NCI-H460 (cell line): ENCODE results near the gene VWA3B. TPM values are rescaled to one million over a fixed set of nuclear protein-coding genes. Genes with fewer than 3 reads are reported as not detected.
"Not testable (repeated sequence)": the region's sequence is repeated elsewhere in the genome, so short reads cannot be mapped to it uniquely, and the experiment has no call there.

ENCODE experiments used
- DNase-seq: peaks from one replicate; pipeline ENCODE4 v3.0.0-alpha.2; 2016; ENCODE audit warnings: low read depth; ENCODE audit errors: extremely low read depth
- total RNA-seq: library from RNA; depleted of rRNA; stranded (reverse); fragments of >200 nt; shearing (Covaris generic); gene quantifications from 2 replicates; pipeline ENCODE4 v1.2.3, GENCODE V29; 2014

VWA3B gene
- total RNA-seq, 1 experiment from 2014 or later: not detected

DNA sequence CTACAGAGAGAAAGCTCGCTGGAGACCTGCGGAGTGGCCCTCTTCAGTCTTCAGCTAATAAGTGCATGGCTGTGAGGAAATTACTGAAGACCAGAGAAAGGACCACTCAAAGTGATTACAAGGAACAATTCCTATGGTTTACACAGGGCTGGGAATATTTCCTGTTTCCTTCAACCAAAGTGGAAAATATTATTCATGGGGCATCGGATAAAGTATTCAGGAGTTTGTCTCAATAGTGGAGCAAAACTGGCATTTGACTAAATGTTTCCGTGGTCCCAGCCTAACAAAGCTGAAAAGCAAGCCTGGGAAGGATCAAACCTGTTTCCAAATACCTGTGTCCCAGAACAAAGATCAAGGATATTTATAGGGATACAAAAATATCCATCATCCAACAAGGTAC lies 227.3 kb downstream of the VWA3B start:
- no peak for DNase-seq

DNA sequence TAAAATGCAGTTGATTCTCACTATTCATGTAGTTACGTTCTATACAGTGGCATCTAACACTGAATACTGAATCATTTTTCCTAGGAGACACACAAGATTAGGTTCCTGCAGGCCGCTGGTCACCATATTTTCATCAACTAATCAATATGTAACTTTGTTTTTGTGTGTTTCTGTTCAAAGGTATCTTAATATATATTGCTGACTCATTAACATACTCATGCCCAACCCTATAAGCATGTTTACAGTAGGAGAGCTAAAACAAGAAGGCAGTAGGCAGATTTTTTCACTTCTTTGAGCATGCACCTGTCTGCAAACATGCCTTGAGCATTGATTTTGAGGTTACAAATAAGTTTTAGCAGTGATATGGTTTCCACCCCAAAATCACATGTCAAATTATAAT lies 229.0 kb downstream of the VWA3B start:
- DNase-seq: no peak

DNA sequence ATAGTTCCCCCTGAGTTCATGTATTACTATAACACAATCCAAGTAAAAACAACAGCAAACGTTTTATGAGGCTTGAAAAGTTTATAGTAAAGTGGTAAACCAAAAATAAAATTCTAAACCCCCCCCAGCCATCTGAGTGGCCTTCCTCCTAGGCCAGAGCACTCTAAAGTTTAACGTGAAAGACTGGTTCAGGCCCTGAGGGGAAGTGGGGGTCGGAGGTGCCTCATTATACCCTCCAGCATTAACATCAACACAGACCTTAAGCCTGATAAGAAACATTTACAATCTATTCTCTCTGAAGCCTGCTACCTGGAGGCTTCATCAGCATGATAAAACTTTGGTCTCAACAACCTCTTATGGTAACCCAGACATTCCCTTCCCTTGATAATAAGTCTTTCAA lies 230.2 kb downstream of the VWA3B start:
- no peak for DNase-seq

DNA sequence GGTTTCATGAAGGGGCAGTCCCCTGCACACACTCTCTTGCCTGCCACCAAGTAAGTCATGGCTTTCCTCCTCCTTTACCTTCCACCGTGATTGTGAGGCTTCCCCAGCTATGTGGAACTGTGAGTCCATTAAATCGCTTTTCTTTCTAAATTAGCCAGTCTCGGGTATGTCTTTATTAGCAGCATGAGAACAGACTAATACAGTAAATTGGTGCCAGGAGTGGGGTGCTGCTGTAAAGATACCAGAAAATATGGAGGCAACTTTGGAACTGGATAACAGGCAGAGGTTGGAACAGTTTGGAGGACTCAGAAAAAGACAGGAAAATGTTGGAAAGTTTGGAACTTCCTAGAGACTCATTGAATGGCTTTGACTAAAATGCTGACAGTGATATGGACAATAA lies 233.2 kb downstream of the VWA3B start:
- DNase-seq: not testable (repeated sequence)

DNA sequence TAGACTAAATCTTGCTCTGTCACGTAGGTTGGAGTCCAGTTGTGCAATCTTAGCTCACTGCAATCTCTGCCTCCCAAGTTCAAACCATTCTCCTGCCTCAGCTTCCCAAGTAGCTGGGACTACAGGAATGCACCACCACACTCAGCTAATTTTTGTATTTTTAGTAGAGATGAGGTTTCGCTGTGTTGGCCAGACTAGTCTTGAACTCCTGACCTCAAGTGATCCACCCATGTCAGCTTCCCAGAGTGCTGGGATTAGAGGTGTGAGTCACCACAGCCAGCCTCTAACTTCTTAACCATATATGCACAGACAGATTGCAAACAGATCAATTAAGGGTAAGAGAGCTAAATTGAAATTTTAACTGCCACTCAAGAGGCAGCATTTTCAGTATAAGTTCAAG lies 237.2 kb downstream of the VWA3B start:
- DNase-seq: no peak

DNA sequence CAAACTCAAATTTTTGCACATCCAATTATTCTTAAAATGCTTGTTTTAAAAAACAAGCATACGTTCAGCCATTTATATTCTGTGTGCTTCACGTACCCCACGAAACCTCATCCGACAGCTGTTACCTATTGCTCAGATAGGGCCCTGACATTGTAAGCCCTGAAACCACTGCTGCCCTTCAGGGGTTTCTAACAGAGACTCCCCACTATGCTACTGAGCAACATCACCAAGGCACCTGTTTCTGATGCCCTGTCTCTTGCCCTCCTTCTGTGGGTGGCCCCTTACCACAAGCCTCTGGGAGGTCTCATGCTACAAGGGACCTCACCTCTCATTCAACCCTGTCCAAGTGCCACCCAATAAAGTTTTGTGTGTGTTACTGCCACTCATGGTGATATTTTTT lies 240.8 kb downstream of the VWA3B start:
- DNase-seq: no peak

DNA sequence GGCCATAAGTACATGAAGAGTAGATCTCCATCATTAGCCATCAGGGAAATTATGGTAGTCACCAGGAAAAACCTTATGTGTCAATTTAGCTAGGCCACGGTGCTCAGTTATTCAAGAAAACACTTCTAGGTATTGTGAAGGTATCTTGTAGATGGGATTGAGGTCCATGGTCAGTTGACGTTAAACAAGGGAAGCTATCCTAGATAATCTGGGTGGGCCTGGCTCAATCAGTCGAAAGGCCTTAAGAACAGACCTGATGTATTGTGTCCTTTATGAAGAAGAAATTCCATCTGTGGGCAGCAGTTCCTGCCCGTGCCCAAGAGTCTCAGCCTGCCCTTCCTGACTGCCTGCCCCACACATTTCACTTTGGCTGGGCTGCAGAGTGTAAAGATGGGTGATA lies 242.6 kb downstream of the VWA3B start:
- DNase-seq: no peak

DNA sequence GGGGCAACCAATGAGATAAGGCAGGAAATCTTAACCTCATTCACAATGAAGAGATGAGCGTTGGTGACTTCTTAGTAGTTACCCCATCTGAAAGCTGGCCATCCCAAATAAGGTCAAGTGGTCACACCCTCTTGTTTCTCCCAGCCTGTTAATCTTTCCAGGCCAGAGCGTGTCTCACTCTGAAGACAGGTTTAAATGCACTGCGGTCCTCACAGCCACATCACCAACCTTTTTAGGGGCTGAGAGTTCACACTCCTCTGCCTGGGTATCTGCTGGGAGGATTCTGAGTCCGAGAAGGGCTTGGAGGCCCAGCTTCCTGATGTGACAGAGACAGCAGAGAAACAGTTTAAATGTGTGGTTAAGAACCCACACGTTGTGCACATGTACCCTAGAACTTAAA lies 246.0 kb downstream of the VWA3B start:
- no peak for DNase-seq

DNA sequence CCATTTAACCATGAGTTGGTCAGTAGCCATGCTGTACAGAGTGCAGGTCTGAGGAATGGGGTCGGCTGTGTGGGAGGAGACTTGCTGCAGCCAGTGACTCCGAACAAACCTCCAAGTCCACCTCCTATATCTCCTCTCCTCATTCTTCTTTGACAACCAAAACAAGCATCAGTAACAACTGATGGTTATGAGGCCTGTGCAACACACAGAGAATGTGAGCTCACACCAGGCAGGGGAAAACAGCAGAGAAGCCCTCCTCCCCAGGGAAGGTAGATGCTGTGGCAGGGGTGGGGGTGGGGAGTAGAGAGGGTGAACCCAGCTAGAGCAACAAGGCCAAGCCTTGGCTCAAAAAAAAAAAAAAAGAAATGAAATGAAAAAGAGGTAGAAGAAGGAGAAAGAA lies 247.0 kb downstream of the VWA3B start:
- DNase-seq: no peak

DNA sequence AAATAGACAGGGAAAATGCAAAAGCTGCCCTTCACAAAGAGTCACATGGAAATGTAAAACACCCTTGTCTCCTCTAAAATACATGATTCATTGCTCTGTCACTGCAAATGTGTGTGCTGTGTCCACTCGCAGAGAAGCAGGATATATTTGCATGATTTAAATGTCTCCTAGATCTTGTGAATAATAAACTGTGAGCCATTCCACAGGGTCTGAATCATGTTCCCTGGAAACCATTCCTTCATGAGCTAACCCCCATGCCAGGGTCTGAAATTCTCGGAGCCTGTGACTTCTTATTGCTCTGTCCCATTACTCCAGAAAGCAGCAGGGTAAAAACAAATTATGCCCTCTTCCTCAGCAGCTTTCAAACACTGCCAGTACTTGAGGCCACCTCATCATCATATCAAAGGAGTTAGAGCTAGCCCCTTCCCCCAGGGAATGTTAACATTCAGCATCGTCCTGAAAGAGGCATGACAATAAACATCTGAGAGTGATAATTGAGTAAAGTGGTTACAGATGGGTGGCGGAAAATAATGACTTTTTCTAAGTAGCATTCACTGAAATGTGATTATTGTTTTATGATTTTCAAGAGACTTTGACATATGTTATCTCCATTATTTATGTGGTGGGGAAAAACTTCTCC lies 247.6 kb downstream of the VWA3B start:
- DNase-seq: peak; percentile 8

DNA sequence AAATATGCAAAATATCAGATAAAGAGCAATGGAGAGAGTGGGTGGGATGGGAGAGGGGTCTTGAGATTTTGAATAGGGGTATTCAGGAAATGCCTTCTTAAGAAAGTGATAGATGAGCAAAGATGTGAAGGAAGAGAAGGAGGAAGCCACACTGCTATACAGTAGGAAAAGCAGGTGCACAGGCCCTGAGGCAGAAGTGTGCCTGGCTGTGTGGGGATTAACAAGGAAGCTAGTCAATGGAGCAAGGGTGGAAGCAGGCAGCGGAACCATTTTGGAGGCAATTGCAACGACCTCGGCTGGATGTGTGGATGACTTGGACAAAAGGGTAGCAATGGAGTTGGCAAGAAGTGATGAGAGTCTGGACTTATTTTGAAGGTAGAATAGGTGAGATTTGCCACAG lies 248.3 kb downstream of the VWA3B start:
- no peak for DNase-seq

DNA sequence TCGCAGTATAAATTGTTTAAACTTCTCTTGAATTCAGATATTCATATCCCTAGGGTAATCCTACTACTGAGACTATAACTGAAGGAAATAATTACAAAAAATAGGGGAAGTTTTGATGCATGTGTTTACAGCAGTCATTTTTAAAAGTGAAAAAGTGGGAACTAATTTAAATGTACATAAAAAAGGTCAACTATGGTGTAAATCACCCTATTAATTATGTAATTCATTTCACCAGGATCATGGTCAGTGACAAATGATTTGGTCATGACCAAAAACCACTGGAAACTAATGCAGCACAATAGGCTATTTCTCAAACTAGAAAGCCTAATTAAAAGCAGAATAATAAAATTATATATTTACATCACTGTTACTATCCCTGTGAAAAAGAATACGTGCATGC lies 254.3 kb downstream of the VWA3B start:
- no peak for DNase-seq

DNA sequence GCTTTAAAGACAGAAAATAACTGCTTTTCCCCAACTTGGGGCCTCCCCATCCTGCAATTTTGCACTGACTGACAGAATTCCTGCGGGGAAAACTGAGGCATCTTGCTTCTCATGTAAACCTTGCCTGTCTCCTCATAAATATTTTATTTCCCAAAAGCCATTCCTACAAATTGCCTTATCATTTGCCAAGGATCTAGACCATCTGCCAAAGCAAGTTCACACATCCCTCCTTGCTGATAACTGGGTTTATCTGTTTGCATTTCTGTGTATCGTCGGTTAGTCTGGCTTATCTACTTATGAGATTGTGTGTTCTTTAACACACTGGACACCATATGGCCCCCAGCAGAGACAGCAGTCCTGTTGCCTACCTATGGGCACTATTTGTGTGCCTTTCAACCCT lies 256.3 kb downstream of the VWA3B start:
- no peak for DNase-seq

DNA sequence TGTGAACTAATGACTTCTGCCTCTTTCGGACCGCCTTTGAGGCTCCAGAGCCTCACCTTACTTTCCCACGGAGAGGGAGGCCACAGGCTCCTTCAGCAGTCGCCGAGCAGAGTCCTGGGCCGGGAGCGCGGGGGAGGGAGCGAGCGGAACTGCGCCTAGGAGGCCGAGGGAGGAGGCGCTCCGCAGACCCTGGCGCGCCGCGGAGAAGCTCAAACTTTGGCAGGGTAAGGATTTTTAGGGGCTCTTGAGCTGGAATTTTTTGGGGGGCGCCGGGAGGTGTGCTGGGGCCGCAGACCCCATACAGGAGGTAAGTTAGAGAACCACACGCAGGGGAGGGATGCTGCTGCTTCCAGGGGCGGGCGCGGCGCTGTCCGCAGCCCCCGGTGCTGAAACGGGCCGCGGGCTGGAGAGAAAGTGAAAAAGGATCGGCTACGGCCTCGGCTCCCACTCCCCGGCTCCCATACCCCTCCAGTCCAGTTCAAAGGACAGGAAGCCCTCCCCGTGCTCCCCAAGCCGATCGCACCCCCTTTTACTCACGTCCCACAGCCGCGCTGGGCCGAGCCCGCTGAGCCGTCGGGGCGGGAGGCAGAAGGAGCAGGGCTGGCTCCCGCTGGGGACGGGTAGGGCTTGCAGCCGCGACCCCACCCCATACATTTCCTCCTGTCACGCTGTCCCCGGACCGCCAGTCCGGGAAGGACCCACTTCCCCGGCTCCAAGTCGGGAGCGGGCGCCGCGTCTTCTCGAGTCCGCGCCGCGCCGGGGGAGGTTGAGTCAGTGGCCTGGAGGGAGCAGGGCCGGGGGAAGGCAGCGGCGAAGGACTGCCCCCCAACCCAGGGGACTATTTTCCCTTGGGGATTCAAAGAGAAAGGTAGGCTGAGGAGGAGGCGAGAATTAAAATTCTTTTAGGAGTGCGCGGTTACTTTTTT lies 259.6 kb downstream of the VWA3B start, which contains the start of gene CNGA3:
Gene CNGA3, plus strand, starts transcription at position 146 of the 926 bp plus-strand sequence. CDS start 23,520 bp downstream, outside the sequence.
- no peak for DNase-seq

DNA sequence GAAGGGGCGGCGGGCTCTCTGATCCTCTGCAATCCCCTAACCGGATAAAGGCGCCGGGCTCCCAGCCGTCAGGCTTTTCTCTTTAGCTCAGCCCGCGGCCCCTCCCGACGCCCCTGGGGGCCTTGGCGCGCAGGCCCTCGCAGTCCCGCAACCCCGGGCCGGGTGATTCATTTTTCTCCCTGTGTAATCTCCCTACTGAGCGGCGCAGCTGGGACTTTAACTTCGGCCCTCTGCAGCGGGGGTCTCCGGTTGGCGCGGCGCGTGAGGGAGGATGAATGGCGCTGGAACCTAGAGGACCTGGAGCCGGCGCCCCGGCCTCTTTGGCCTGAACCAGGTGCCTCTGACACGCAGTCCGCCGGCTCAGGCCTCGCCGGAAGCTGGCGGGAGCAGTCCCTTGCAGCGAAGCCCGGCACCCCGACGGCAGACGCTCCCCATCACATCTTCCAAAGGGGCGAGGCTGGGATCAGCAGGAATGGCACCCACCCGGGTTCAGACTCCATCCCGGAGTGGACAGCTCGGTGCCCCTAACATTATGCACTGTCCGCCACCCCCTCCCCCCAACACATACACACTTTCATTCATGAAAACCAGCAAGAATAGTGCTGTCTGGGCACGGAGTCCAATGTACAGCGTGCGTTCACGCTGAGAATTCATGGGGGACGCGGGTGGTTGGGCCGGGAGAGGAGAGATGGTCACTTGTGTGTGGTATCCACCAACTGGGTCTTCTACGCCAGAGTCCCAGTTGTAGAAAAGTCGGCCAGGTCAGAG lies 260.5 kb downstream of the VWA3B start:
- no peak for DNase-seq

DNA sequence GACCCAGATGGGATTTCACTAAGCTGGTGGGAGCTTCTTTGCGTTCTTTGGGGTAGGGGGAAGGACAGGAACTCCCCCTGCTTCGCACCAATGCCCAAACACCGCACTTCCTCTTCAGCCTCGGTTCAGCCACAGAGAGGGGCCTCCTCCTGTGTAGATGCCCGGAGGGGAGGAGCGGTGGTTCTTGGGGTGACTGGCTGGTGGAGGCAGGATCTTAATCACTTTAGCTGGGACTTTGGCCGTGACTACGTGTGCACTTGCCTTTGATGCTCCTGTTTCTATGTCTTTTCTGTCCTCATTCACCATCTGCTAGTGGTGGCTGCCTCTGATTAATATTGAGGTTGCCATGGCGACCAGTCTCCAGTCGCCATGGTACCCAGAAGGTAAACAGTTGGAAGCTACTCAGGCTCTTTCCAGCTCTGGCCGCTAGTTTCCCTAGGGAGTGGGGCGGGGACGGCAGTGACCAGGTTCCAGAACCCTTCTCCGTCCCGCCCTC lies 261.1 kb downstream of the VWA3B start:
- no peak for DNase-seq

DNA sequence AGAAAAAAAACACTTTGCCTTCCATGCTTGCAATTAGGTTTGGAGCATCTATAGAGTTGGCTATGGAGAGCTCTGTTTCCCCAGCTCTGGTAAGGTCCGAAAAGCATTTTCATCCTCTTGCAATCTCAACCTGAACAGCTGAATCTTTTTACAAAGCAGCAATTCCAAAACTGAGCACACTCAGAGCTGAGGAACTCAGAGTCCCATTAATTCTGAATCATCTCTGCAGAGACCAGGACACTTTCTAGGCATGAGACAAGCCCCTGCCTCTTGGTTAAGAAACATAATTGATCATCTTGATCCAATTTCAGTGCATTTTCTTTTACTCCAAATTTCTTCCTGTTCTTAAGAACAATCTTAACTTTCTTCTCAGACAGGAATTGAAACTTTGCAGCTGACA lies 263.4 kb downstream of the VWA3B start:
- DNase-seq: no peak

DNA sequence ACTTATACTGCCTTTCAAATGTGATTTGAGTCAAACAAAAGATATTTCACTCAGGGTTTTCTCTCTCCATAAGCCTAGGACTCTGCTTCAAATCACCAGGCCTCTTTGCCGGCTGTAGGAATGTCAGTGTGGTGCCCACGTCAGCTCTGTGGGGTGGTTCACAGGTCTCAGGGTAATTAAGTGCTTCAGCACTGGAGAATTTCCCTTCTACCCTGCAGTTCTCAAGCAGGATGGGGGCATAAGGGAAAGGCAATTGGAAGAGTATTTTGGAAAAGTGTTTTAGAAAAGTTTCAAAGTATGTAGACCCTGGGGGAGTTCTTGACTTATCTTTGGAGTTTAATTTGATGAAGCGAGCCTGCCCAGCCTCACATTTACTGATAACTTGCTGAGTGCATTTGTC lies 268.9 kb downstream of the VWA3B start:
- DNase-seq: no peak

DNA sequence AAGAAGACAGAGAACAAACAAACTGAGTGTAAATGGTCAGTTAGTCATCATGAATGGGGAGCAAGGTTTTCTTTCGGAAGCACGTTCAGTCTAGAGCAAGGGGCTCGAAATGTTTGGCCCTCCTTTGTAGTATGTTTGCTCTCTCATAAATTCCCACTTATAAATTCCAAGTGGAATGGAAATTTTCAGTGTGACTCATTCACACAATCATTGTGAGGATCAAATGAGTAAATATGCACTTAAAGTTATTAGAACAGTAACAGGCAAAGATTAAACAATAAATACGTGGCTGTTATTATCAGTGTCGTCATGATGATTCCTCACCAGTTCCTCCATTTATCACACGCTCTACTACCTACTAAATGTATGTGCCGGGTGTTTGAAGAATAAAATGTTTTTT lies 269.8 kb downstream of the VWA3B start:
- DNase-seq: no peak

DNA sequence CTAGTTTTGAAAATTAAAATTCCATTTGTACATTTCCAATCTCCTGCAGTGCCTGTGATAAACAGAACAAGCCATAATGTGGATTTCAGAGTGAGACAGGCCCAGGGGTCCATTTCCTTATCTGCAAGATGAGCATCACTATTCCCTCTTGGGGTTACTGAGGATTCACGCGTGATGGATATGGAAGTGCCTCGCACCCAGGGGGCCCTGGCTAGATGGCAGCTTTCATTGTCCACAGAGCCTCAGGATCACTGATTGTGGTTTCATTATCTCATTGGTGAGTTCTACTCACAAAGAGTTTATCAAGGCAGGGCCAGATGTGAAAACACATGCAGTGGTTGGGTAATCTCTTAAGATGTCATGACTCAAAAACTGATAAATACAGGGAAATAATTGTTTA lies 270.9 kb downstream of the VWA3B start:
- no peak for DNase-seq

DNA sequence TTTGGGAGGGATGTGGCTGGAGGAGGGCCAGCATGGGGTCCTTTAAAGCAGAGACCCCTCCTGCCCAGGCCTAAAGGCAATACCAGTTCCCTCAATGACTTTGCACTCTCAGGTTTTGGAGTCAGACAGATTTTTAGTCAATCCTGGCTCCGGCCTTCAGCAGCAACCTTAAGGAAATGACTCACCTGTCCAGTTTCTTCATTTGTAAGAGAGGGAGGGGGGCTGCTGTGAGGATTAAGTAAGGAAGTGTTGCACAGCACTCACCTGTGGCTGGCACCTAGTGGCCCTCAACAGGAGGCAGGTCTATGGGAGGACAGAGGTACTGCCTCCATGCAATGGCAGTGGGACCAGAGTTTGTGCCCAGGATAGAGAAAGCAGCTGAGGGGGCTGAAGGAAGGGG lies 273.0 kb downstream of the VWA3B start:
- DNase-seq: no peak
